RCC 7860 (cell line): Measurements from ENCODE around the gene NOTUM.
"Not testable (repeated sequence)": the region's sequence is repeated elsewhere in the genome, so short reads cannot be mapped to it uniquely, and the experiment has no call there.

Experiments
- DNase-seq: peaks from one replicate; pipeline ENCODE4 v3.0.0-alpha.2; 2015; ENCODE audit warnings: low spot score
- FAIRE-seq: peaks from 2 replicates; lab custom pipeline; 2012; peaks lifted over from hg19 to GRCh38; lab: Jason Lieb, UNC

The NOTUM gene

GRCh38 chr17:81926451-81927151 is 34.4 kb downstream of the NOTUM start:
- peak; percentile 85 for DNase-seq
- peak; percentile 82 for FAIRE-seq

GRCh38 chr17:81925860-81926450 is 35.0 kb downstream of the NOTUM start:
- DNase-seq (no peak), FAIRE-seq (no peak)

GRCh38 chr17:81924557-81925532 is 36.1 kb downstream of the NOTUM start:
- DNase-seq (no peak), FAIRE-seq (no peak)

GRCh38 chr17:81923302-81924260 is 37.4 kb downstream of the NOTUM start:
- DNase-seq = peak; percentile 90

GRCh38 chr17:81922566-81923301 is 38.3 kb downstream of the NOTUM start:
- no peak for DNase-seq
- FAIRE-seq = no peak

More at GRCh38 chr17:81923302-81924260, 37.4 kb downstream of the NOTUM start:
- peak; percentile 76 for FAIRE-seq

- no peak for FAIRE-seq
- DNase-seq = no peak
These were observed 38.9 kb downstream of the NOTUM start for GRCh38 chr17:81921996-81922565.

GRCh38 chr17:81921537-81921862 is 39.5 kb downstream of the NOTUM start:
- DNase-seq (no peak), FAIRE-seq (no peak)

GRCh38 chr17:81920612-81921536 is 40.1 kb downstream of the NOTUM start:
- no peak for DNase-seq
- no peak for FAIRE-seq

GRCh38 chr17:81918832-81919545 is 42.0 kb downstream of the NOTUM start:
- DNase-seq (no peak), FAIRE-seq (no peak)

- not testable (repeated sequence) for DNase-seq, FAIRE-seq
These were observed 42.7 kb downstream of the NOTUM start for GRCh38 chr17:81918333-81918669.

GRCh38 chr17:81917565-81918332 is 43.2 kb downstream of the NOTUM start, which contains the start of gene SIRT7:
TSS of gene SIRT7 (minus strand) at chr17:81918176. CDS start at chr17:81918131, 45 bp downstream.
- DNase-seq (peak; percentile 63), FAIRE-seq (no peak)

GRCh38 chr17:81916234-81917001 is 44.6 kb downstream of the NOTUM start:
- FAIRE-seq (peak; percentile 26), DNase-seq (peak; percentile 87)

GRCh38 chr17:81915331-81915730 is 45.7 kb downstream of the NOTUM start:
- no peak for DNase-seq
- FAIRE-seq = no peak

- DNase-seq (no peak), FAIRE-seq (no peak)
These were observed 46.7 kb downstream of the NOTUM start for GRCh38 chr17:81914103-81914850.

GRCh38 chr17:81913394-81914102 is 47.4 kb downstream of the NOTUM start:
- DNase-seq (no peak), FAIRE-seq (no peak)
